Thoracic aorta (tissue), 2 donors: Measurements from ENCODE around the gene ST7. TPM values are rescaled to one million over a fixed set of nuclear protein-coding genes. Genes with fewer than 3 reads are reported as not detected.

Source experiments
- ATAC-seq: fragments of 150-250 bp; one replicate; pipeline ENCODE4 v1.8.0; 2017; ENCODE audit warnings: low read depth; ENCODE audit not compliant: insufficient number of reproducible peaks, low FRiP score
- DNase-seq: peaks from one replicate; pipeline ENCODE4 v3.0.0-alpha.2; 2020; ENCODE audit warnings: low spot score
- H3K27ac ChIP-seq, 2 donors: fragments of 200-600 bp; sonication (generic); 1 replicate in 1 of 2; 2 replicates in 1 of 2; pipeline ENCODE4 v1.5.1; 2016; ENCODE audit warnings: mild to moderate bottlenecking in 2 of 2, moderate library complexity in 2 of 2
- H3K27me3 ChIP-seq: fragments of 200-600 bp; sonication (generic); replicated peaks from 2 replicates; pipeline ENCODE4 v1.6.0; 2016; ENCODE audit warnings: mild to moderate bottlenecking; ENCODE audit not compliant: insufficient read depth
- H3K36me3 ChIP-seq: fragments of 200-600 bp; sonication (generic); one replicate; pipeline ENCODE4 v1.5.1; 2016
- H3K4me1 ChIP-seq, 2 donors: fragments of 200-600 bp; sonication (generic); 1 replicate in 1 of 2; 2 replicates in 1 of 2; pipeline versions ENCODE4 v1.5.1 to v1.6.0; 2016; ENCODE audit warnings: low read depth in 2 of 2, mild to moderate bottlenecking in 1 of 2; ENCODE audit not compliant: control insufficient read depth in 1 of 2
- H3K4me3 ChIP-seq: fragments of 200-600 bp; sonication (generic); 2 replicates; pipeline ENCODE4 v1.5.1; 2016; ENCODE audit warnings: mild to moderate bottlenecking
- H3K9me3 ChIP-seq: fragments of 200-600 bp; sonication (generic); 2 replicates; pipeline ENCODE4 v1.5.1; 2016
- CTCF ChIP-seq: fragments of 200-600 bp; sonication (generic); IDR thresholded peaks from one replicate; pipeline ENCODE4 v1.5.1; 2019; ENCODE audit warnings: antibody characterized with exemption
- total RNA-seq, 2 donors: library from RNA; depleted of rRNA; stranded (reverse); fragments of >200 nt; gene quantifications; one replicate each; pipeline versions ENCODE4 v1.1.0 to v1.2.3, GENCODE V29; 2016

ST7 gene
- total RNA-seq, 2 donors from 2014 or later = 29.8 to 56.2 TPM

- H3K36me3 ChIP-seq = no peaks in the 10 kb centered on the region
- H3K4me1 ChIP-seq = peaks cover 45 to 78% of the 10 kb centered on the region in 2 donors
- peak overlapping the region in 1 of 2 donors; percentile 17 for H3K27ac ChIP-seq
- no peaks in the 10 kb centered on the region for H3K27me3 ChIP-seq
- TF ChIP-seq CTCF = no peak
- ATAC-seq = no peak
- no peak overlapping the region for H3K4me3 ChIP-seq
- DNase-seq = no peak
- no peaks in the 10 kb centered on the region for H3K9me3 ChIP-seq
Observed at GRCh38 chr7:117069379-117069778, 116.1 kb downstream of the ST7 start.

GRCh38 chr7:117071551-117071950 lies 118.2 kb downstream of the ST7 start:
- H3K27me3 ChIP-seq = no peaks in the 10 kb centered on the region
- H3K4me3 ChIP-seq = no peak overlapping the region
- no peak for TF ChIP-seq CTCF
- ATAC-seq (no peak), DNase-seq (no peak)
- no peak overlapping the region for H3K27ac ChIP-seq
- H3K4me1 ChIP-seq = peaks cover 39 to 70% of the 10 kb centered on the region in 2 donors
- H3K36me3 ChIP-seq = no peaks in the 10 kb centered on the region
- no peaks in the 10 kb centered on the region for H3K9me3 ChIP-seq

DNA sequence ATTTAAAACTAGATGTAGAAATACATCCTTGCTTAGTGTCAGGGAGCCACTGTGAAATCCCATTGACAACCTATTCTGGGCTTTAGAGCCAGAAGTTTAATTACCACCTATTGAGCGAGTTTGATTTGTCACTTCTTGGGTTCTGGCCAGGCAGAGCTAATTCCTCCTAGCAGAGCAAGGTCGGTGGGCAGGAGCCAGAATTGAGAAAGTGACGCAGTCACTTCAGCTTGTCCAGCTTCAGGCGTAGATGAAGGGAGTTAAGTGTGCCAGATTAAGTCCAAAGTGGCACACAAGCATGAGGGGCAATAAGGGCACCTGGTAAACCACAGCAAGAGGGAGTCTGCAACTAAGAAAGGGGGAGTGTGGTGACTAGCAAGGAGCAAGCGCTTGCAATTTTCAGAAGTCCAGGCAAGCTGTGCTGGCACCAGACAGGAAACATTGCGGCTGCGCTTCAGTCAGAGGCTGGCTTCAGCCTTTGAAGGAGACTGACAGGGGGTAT lies 119.4 kb downstream of the ST7 start:
- Histone ChIP-seq H3K27ac (peak overlapping the region; percentile 12 to 61), H3K4me1 (peaks cover 35 to 63% of the 10 kb centered on the region in 2 donors), H3K36me3 (no peaks in the 10 kb centered on the region), H3K9me3 (no peaks in the 10 kb centered on the region), H3K4me3 (peak overlapping the region; percentile 62), H3K27me3 (no peaks in the 10 kb centered on the region)
- ATAC-seq = peak; percentile 61
- peak; percentile 52 for DNase-seq
- TF ChIP-seq CTCF = no peak

DNA sequence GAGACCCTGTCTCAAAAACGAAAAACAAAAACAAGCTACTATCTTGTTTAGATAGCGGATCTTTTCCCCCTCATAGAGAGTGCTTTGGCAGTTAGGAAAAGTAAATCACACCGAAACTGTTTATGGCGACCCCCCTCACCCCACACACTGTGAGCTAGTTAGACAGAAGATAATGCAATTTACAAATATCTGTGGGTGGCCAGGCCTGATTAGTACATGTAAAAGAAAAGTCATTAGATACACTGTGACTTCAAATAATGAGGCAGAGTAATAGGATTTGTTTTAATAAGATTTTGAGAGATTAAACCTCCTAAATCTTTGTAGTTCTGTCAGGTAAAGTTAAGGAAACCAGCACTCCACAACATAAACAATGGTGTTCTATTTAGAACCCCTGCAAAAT lies 121.1 kb downstream of the ST7 start:
- no peak for DNase-seq
- Histone ChIP-seq H3K9me3 (no peaks in the 10 kb centered on the region), H3K36me3 (no peaks in the 10 kb centered on the region), H3K27me3 (no peaks in the 10 kb centered on the region), H3K27ac (no peak overlapping the region), H3K4me1 (peaks cover 25 to 53% of the 10 kb centered on the region in 2 donors), H3K4me3 (no peak overlapping the region)
- no peak for TF ChIP-seq CTCF
- no peak for ATAC-seq

- no peak for ATAC-seq
- DNase-seq = no peak
- no peak overlapping the region for H3K4me3 ChIP-seq
- no peak for TF ChIP-seq CTCF
- peaks cover 17 to 41% of the 10 kb centered on the region in 2 donors for H3K4me1 ChIP-seq
- no peaks in the 10 kb centered on the region for H3K27me3 ChIP-seq
- H3K36me3 ChIP-seq = no peaks in the 10 kb centered on the region
- H3K27ac ChIP-seq = no peak overlapping the region
- H3K9me3 ChIP-seq = no peaks in the 10 kb centered on the region
Observed at GRCh38 chr7:117075934-117076333, 122.6 kb downstream of the ST7 start.
